Measurements from ENCODE around the gene BRINP1.
"Not testable (repeated sequence)": the region's sequence is repeated elsewhere in the genome, so short reads cannot be mapped to it uniquely, and the experiment has no call there.

Gene BRINP1

GRCh38 chr9:119213471-119213870, 155.8 kb downstream of the BRINP1 start:
- no peak for DNase-seq (ENCODE audit: low spot score)

DNA sequence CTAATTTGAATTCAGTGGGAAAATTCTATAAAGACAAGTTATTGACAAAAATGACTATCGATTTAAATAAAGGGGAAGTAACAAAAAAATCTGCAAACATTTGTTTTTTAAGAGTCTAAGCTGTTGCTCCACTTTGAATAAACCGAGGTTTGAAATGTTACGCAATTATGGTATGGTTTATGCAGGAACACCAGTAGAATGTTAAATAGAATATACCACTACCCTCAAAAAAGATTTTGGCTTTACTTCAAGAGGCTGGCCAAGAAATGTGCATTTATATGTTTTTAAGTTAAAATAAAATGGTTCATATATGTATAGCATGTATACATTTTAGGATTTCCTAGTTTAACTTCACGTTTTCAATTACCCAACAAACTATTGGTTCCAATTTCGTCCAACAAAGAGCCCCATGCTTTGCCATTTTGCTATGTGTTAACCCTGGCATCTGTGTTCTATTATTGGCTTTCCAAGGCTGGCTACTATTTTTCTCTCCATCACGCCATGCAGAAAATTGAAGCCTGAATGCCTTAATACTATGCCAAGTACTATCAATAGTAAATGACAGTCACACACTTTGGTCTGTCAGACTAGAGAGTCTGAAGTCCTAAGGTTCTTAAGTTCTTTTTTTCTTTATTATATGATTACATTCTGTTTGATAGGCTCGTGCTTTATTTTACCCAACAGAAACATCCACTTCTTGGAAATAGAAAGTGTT, 171.2 kb downstream of the BRINP1 start:
- no peak for DNase-seq (ENCODE audit: low spot score)

DNA sequence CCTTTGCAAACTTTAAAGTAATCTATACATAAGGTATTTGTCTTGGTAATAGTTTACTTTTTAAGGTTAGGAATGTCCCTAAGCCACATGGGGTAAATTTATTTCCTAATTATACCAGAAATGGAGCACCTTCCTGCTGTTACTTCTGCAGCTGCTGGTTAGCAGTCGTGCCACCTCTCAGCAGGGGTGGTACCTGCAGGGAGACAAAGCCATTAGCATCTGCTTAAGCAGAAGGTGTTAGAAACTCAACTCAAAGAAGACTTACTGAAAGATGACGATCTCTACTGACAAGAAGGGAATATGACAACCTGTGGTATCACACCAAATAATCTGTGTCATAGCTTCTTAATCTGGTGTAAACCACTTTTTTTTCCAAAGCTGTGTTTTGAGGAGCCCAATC, 173.7 kb downstream of the BRINP1 start:
- no peak for DNase-seq (ENCODE audit: low spot score)

GRCh38 chr9:119185298-119185697, 183.9 kb downstream of the BRINP1 start:
- DNase-seq (ENCODE audit: low spot score) = no peak

DNA sequence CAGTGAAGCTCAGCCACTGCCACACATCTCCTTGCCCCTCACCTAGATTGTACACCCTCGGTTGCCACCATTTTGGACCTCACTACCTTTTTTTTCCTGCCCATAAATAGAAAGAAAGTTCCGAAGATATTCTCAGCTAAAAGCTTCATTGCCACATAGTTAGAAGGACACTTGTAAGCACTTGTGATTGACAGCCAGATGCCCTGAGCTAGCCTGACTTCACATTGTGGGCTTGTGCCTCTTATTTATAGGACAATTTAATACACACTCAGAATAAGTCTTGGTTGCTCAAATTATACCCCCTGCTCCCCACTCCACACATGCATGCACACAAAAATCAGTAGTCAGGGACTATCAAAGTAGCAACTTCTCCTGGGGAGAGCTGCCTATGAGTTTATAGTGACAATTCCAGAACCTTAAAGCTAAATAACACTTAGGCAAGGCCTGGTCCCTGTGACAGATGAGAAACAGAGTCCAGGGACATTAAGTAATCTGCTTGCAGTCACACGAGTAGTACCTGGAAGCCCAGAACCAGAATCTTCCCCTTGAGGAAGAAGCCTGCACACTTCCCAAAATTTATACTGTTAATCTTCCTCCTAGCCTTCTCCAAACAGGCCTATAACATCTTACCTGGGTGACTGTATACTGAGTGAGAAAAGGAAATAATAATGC, 184.8 kb downstream of the BRINP1 start:
- no peak for DNase-seq (ENCODE audit: low spot score)

DNA sequence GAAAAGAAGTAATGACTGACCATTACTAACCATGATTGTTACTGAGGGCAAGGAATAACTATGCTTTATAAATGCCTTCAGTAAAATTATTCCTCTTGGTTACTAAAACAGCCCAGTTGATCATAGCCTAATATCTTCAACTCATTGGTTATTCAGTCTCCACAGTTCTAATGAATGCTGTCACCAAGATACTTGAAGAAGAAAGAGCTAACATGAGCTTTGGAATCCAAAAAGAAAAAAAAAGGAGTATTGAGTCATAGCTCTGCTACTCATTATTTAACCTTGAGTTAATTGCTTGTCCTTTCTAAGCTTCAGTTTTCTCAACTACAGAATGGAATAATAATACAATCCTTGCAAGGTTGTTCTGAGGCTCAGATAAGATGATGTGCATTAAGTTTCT, 187.7 kb downstream of the BRINP1 start:
- DNase-seq (ENCODE audit: low spot score) = no peak

DNA sequence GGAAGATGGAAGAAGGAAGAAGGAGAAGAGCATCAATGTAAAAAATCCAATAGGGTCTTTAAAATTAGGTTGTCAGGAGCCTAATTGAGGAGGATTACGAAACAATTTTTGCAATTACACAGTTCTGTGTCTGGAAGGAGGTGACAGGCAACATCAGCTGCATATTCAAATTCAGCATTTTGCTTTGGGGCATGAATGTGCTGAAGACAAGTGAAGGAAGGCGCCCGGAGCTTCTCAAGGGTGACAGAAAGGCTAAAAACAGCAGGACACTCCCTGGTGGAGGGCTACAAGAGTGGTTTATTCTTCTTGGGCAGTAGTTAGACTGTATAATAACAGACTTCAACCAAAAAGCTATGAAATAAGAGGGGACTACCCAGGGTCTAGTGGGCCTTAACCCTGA, 188.3 kb downstream of the BRINP1 start:
- DNase-seq (ENCODE audit: low spot score) = no peak

GRCh38 chr9:119179701-119180100, 189.5 kb downstream of the BRINP1 start:
- no peak for DNase-seq (ENCODE audit: low spot score)

- DNase-seq (ENCODE audit: low spot score) = no peak
These were observed 192.0 kb downstream of the BRINP1 start for GRCh38 chr9:119177196-119177595.

DNA sequence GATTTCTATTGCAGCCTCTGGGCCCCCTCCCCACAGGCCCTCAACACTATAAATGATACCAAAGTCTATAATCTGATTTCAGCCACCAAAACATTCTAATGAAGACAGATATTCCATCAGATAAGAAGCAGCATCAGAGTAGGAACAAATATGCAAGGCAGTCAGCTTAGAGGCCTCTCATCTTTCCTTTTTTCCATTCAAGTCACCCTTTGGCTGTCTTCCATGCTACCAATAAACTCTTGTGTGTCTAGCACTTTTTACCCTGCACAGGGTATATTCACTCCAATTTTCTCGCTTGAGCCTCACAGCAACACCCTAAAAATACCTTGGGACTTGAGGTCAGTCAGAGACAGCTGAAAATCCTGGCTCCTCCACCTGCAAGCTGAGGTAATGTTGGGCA, 193.7 kb downstream of the BRINP1 start:
- no peak for DNase-seq (ENCODE audit: low spot score)

GRCh38 chr9:119169222-119169621, 200.0 kb downstream of the BRINP1 start:
- DNase-seq (ENCODE audit: low spot score) = not testable (repeated sequence)

GRCh38 chr9:119167876-119168275, 201.4 kb downstream of the BRINP1 start:
- DNase-seq (ENCODE audit: low spot score) = no peak

- no peak for DNase-seq (ENCODE audit: low spot score)
These were observed 202.0 kb downstream of the BRINP1 start for GRCh38 chr9:119167267-119167666.

DNA sequence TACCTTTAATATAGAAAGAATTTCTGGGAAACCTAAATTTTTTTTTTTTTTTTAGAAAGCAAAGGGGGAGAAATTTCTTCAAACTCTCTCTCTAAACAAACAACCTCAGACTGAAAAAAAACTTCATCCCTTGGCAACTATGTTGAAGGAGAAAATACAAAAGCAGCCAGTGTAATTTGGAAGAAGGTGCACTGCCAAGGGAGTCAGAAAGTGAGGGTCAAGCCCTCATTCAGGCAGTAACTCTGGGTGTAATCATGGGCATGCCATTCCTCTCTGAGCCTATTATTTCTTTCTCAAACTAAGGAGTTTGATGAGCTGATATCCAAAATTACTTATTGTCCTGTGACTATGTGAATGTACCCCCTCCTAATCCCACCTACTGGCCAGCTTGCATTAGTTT, 203.1 kb downstream of the BRINP1 start:
- DNase-seq (ENCODE audit: low spot score) = no peak

DNA sequence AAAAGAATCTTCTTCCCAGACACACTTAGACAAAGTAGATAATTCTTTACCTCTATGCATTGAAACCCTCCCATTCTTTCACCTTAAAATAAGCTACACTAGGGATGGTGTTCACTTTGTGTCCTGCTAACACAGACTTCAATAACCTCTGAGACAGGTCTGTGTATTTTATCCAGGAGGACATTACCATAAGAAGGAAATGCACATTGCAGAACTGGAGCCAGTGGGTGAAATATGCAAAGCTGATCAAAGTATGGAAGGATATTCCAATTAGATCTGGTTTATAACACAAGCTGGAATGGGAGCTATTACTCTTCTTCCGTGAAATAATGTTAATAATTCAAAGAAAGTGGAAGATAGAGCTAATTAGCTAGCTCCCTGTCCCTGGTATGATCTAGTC, 204.1 kb downstream of the BRINP1 start:
- DNase-seq (ENCODE audit: low spot score) = no peak

DNA sequence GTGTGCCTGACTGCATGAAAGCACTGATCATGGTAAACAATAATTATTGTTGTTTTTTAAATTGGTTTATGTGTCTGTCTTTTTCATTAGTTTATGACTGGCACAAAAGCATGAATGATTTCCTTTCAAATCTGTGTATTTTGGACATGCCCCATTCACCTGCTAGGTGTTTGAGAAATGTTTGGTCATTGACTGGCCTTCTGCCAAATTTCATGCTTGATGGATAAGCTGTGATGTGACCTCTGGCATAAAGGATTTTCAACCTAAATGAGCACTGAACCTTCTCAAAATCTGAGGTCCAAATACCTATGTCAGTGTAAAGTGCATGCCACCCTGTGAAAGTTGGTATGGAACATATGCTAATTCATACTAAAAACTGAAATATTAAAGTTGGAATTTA, 204.5 kb downstream of the BRINP1 start:
- DNase-seq (ENCODE audit: low spot score) = no peak

GRCh38 chr9:119160551-119160950, 208.7 kb downstream of the BRINP1 start:
- DNase-seq (ENCODE audit: low spot score) = no peak

GRCh38 chr9:119159386-119159785, 209.8 kb downstream of the BRINP1 start:
- no peak for DNase-seq (ENCODE audit: low spot score)

- no peak for DNase-seq (ENCODE audit: low spot score)
These were observed 212.0 kb downstream of the BRINP1 start for GRCh38 chr9:119157196-119157595.

DNA sequence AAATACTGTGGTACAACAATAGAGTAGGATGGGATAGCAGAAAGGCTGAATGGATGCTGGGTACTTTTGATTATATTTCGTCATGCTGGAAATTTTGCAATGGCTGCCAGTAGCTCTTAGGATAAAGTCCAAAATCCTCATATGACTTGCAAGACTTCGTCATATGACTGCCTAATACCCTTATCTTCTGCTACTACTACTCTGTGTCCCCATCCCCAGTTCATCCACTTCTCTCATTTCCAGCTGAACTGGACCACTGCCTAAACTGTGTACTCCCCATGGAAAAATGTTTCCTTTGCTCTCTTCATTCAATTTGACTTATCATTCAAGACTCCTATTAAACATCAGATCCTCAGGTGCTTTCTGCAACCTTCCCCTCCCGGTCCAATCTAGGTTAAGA, 212.9 kb downstream of the BRINP1 start:
- DNase-seq (ENCODE audit: low spot score) = no peak

GRCh38 chr9:119154527-119154926, 214.7 kb downstream of the BRINP1 start:
- no peak for DNase-seq (ENCODE audit: low spot score)

DNA sequence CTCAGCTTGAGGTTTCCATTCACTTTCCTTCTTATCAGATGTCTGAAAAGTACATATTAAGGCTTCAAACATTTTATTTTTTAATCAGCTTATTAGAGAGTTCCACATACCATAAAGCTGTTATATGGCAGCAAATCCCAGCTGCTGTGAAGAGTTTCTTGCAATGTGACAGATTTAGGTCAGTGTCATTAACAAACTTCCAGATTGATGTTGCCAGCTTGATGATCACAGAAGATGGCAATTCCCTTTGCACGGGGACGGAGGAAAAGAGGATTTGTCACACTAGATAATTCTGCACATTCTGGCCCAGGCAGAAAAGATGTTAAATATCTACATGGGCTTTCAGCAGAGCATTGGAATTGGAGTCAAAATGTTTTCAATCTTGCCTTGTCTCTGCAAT, 215.8 kb downstream of the BRINP1 start:
- no peak for DNase-seq (ENCODE audit: low spot score)

DNA sequence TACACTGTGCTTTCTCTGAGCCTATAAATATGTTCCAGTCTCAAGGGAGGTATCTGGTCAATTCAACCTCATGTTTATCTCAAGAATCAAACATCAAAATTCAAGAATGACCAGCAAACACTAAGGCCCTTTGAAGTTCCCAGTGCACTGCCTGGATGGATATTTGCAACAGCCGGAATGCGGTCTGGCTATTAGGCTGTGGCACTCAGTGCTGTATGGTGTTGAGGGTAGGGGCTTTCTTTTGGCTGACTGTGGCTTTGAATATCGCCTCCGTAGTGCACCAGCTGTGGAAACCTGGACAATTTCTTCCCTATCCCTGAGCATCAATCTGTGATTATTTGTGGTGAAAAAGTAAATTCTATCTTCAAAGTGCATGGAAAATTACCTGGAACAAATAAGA, 220.4 kb downstream of the BRINP1 start:
- no peak for DNase-seq (ENCODE audit: low spot score)

DNA sequence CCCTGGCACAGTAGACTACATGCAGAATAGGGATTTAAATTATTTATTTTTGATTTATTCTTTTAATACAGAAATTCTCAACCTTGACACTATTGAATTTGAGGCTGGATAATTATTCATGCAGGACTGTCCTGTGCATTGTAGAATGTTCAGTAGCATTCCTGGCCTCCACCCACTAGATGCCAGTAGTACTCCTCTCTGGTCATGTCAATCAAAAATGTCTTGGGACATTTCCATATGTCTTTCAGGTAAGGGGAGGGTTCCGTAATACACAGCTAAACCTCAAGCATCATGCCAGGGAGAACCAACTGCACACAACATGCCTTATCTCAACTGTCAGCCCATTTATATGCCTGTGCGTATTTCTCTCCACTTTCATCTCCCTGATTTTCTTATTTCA, 231.8 kb downstream of the BRINP1 start:
- DNase-seq (ENCODE audit: low spot score) = no peak
